ENCODE measurements around the gene AGAP5.
A peak's percentile ranks its signal among the peaks of the same experiment; 100 is the strongest.

Gene AGAP5

GRCh38 chr10:73650537-73651331, 47.2 kb downstream of the AGAP5 start:
- DNase-seq = no peak

GRCh38 chr10:73649876-73650536, 47.9 kb downstream of the AGAP5 start:
- DNase-seq = no peak

- no peak for DNase-seq
These were observed 48.7 kb downstream of the AGAP5 start for GRCh38 chr10:73648975-73649829.

- DNase-seq = no peak
These were observed 49.8 kb downstream of the AGAP5 start for GRCh38 chr10:73647875-73648651.

- DNase-seq = peak; percentile 49
These were observed 50.6 kb downstream of the AGAP5 start for GRCh38 chr10:73647211-73647874.

GRCh38 chr10:73646598-73647041, 51.3 kb downstream of the AGAP5 start:
- no peak for DNase-seq

GRCh38 chr10:73645251-73645650, 52.7 kb downstream of the AGAP5 start:
- DNase-seq = no peak

- DNase-seq = no peak
These were observed 53.1 kb downstream of the AGAP5 start for GRCh38 chr10:73644767-73645166.

GRCh38 chr10:73644015-73644743, 53.7 kb downstream of the AGAP5 start:
- DNase-seq = peak; percentile 6

GRCh38 chr10:73643362-73643761, 54.5 kb downstream of the AGAP5 start:
- no peak for DNase-seq

GRCh38 chr10:73641328-73642060, 56.4 kb downstream of the AGAP5 start, which contains the start of gene MYOZ1:
MYOZ1 (minus strand) TSS chr10:73641474; CDS start chr10:73640017, 1,457 bp downstream.
- DNase-seq = no peak

GRCh38 chr10:73639286-73639685, 58.6 kb downstream of the AGAP5 start:
- no peak for DNase-seq

GRCh38 chr10:73635781-73636180, 62.1 kb downstream of the AGAP5 start:
- no peak for DNase-seq

- DNase-seq = no peak
These were observed 63.5 kb downstream of the AGAP5 start for GRCh38 chr10:73634421-73634820.

GRCh38 chr10:73629165-73629564, 68.7 kb downstream of the AGAP5 start:
- no peak for DNase-seq

GRCh38 chr10:73628405-73628804, 69.5 kb downstream of the AGAP5 start:
- DNase-seq = no peak

GRCh38 chr10:73627300-73627699, 70.6 kb downstream of the AGAP5 start:
- DNase-seq = no peak

- peak; percentile 93 for DNase-seq
These were observed 71.8 kb downstream of the AGAP5 start for GRCh38 chr10:73625884-73626752.

All from NCI-H1092 (cell line).